ENCODE measurements around the gene ZNF488.

- TF ChIP-seq CTCF (conservative IDR thresholded peaks at IDR 0.05; ENCODE audit: low read length) (no peak), EZH2phosphoT487 (IDR thresholded peaks at IDR 0.05; ENCODE audit: borderline replicate concordance) (no peak)
Measured at GRCh38 chr10:47316131-47316530, 68.0 kb downstream of the ZNF488 start.

All from Loucy (cell line).